GM18508 (cell line): ENCODE results near the gene UQCC5.

Experiments
- ATAC-seq: cut with Tn5 transposase; IDR thresholded peaks from one replicate; pipeline ENCODE4 v1.9.1; 2021; ENCODE audit warnings: moderate number of reproducible peaks; ENCODE audit not compliant: insufficient read depth, unreplicated experiment

The UQCC5 gene

DNA sequence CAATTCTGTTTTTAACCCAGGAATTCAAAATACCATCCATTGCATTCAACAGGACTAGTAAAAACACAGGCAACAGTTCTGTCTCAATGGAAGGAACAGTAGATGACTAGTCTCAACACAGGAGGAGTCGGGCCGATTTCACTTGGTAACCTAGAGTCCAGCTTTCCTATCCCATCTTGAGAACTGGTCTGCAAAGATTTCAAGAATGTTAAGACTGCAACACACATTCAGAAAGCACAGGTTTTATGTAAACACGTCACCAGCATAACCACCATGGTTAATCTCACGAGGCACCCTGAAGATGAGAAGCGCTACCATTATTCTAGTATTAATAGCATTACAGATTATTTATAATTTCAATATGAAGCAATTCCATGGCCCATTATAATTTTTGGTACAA, 22.0 kb downstream of the UQCC5 start:
- no peak for ATAC-seq

DNA sequence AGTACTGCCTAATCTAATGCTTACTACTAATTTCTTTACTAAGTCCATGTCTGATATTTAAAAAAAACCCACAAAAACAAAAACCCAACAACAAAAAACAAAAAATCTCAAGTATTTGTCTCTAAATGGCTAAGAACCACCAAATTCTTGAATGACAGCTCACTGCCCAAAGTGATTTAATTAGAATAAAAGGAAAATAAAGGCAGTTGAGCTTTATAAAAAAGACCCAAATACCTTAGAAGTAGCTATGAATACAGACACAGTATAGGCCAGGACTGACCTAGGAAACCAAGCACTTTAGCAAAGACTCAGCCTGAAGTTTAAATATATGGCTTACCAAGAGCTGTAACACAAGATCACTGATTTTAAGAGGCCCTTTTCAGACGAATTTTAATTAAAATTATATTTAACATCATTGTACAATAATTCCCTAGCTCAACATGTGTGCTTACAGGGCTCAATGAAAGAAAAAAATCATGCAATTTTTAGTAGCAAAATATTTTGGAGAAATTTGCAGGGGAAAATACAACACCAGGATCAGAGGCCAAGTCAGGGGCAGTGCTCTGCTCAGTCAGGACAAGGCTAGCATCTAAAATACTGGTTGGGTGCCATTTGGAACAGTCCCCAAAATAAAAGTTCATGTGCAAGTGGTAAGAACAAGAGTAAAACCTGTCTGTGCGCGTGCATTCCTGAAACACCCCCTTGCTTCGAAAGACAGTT, 24.8 kb downstream of the UQCC5 start:
- no peak for ATAC-seq

DNA sequence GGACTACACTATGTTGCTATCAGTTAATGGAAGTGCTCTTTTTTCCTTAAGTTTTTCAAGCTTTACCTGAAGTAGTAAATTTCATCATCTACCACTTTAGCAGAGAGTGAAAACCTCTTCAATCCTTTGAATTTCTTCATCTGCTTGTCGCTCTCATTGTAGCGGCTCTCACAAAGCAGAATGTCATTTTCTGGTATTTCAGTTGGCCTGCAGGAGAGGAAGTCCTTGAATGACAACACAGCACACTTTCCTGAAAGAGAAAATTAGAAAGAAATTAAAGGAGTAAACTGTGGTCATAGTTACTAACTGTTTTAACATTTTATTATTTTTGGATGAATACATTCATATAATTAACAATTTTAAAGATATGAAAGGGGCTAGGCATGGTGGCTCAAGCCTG, 27.6 kb downstream of the UQCC5 start:
- no peak for ATAC-seq

DNA sequence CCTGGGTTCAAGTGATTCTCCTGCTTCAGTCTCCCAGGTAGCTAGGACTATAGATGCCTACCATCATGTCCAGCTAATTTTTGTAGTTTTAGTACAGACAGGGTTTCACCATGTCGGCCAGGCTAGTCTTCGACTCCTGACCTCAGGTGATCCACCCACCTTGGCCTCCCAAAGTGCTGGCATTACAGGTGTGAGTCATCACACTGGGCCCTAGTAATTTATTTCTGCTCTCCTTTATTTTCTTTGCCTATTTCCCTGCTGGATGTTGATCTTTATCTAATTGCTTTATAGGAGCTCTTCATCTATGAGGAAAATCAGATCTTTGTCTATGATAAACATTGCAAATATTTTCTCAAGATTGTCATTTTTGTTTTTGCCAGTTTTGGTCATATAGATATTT, 31.7 kb downstream of the UQCC5 start:
- ATAC-seq = no peak

DNA sequence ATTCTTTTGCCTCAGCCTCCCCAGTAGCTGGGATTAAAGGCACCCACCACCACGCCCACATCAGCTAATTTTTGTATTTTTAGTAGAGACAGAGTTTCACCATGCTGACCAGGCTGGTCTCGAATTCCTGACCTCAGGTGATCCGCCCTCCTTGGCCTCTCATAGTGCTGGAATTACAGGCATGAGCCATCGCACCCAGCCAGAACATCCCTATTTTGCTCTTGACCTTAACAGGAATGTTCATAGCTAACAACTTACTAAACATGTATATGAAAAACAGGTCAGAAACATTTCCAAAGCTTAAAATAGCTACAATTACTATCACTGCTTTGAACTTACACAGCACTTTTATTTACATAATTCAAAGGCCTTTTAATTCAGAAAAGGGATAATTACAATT, 33.7 kb downstream of the UQCC5 start:
- ATAC-seq = no peak

DNA sequence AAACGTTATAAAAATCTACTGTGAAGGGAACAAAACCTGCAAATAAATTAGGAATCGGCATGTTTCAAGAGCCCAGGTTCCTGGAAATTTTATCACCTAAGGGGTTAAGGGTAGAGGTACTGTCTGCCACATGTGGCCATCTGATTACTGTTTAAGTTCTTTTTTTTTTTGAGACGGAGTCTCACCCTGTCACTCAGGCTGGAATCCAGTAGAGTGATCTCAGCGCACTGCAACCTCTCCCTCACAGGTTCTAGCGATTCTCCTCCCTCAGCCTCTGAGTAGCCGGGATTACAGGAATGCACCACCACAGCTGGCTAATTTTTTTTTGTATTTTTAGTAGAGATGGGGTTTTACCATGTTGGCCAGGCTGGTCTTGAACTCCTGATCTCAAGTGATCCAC, 35.8 kb downstream of the UQCC5 start:
- ATAC-seq = no peak

DNA sequence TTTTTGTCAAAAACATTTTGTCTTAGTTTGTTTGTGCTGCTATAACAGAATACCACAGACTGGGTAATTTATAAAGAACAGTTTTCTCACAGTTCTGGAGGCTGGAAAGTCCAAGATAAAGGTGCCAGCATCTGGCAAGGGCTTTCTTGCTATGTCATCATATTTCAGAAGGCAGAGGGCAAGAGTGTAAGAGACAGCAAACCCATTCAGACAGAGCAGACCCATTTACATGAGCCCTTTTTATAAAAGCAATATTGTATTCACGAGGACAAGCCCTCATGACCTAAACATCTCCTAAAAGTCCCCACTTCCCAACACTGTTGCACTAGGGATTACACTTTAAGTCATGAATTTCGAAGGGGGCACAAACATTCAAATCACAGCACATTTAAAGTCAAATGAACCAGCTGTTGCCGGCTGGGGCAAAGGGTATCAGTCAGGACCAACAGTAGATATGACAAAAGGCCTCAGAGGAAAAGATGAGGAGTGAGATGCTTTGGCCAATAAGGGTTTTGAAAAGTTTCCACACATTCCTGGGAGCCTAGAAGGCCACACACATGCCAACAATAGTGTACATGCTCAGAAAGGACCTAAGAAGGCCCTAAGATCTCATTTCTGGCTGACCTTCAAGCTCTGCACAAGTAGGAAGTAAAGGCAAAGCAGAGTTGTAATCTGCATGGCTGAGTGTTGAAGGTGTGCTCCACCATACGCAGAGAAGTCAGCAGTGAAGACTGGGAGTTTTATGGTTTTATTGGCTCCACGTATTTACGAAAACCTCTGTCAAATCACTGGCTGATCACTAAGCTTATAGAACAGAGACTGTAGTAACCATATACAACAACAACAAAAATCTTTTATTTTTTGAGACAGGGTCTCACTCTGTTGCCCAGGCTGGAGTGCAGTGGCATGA, 37.9 kb downstream of the UQCC5 start:
- no peak for ATAC-seq
